GM12875 (cell line): ENCODE data around the gene MIER1.

Experiments used
- H3K4me3 ChIP-seq: one replicate; pipeline ENCODE4 v1.5.1; 2011; ENCODE audit warnings: low read depth, low read length, control low read depth
- TF ChIP-seq, protein P1 (sequence below): IDR thresholded peaks from 2 replicates; pipeline ENCODE4 v1.5.1; 2011; ENCODE audit warnings: low read depth, mild to moderate bottlenecking, control low read depth, inconsistent platforms, low read length, moderate library complexity, borderline replicate concordance; ENCODE audit not compliant: insufficient read depth

The MIER1 gene

DNA sequence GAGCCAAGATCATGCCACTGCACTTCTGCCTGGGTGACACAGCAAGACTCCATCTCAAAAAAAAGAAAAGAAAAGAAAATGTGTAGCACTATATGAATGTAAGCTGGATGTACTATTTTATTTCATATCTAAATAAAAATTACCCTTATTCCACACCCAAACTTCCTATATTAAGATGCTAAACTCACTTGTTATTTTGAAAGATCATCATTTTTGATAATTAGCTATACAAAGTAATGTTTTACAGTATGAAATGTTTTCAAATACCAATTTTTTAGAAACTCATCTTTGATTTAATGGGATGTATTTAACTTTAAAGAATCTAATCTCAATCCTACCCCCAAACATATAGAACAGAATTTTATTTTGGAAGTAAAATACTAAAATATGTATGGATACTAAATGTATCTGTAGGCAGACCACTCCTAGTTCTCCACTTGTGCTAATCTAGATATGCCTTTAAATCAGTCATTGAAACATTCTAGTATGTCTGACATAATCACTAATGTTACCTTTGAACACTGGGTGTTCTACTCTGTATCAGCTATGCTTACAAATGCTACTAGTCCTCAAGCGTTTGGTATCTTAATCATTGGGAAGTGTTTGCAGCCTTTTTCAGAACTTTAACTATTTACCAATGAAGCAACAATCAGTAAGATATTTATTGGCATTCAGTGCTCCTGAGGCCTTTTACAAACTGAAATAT is 12.9 kb downstream of the MIER1 start:
- no peak overlapping the region for H3K4me3 ChIP-seq

DNA sequence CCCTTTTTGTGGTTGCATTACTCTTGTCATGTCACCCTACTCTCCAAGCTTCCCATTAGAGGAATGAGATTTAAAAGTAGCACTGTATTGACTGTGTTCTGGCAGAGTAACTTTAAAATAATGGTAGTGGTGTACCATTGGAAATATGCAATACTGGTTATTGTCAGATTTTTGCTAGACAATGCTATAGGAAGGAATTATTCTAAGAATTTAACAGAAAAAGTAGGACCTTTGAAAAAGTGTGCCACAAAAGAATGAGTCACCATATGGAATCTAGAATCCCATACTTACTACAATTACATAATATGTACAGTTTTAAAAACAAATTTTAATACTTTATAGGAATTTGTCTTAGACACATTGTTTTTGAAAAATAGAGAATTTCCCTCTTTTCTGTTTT is 13.8 kb downstream of the MIER1 start:
- no peak overlapping the region for H3K4me3 ChIP-seq

More for the DNA sequence above, 12.9 kb downstream of the MIER1 start:
- TF ChIP-seq, protein P1, sequence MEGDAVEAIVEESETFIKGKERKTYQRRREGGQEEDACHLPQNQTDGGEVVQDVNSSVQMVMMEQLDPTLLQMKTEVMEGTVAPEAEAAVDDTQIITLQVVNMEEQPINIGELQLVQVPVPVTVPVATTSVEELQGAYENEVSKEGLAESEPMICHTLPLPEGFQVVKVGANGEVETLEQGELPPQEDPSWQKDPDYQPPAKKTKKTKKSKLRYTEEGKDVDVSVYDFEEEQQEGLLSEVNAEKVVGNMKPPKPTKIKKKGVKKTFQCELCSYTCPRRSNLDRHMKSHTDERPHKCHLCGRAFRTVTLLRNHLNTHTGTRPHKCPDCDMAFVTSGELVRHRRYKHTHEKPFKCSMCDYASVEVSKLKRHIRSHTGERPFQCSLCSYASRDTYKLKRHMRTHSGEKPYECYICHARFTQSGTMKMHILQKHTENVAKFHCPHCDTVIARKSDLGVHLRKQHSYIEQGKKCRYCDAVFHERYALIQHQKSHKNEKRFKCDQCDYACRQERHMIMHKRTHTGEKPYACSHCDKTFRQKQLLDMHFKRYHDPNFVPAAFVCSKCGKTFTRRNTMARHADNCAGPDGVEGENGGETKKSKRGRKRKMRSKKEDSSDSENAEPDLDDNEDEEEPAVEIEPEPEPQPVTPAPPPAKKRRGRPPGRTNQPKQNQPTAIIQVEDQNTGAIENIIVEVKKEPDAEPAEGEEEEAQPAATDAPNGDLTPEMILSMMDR: no peak

DNA sequence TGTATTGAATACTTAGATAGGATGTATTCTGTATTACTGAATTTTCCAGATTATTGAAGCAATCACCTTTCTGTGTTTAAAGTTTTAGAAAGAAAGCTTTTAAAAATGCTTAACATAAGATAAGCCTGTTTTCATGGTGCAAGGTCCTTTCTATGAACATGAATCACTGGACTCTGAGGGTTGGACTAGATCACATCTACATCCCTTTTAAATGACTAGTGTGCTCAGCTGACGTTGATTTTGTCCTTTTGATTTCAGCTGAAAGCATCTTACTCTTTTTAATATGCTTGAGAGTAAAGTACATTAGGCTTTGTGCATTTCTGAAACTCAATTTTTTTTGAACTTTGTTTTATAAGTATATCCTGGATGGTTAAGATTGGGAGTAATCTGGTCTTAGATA is 16.2 kb downstream of the MIER1 start:
- H3K4me3 ChIP-seq: no peak overlapping the region
- TF ChIP-seq, protein P1: no peak

More for the DNA sequence above, 13.8 kb downstream of the MIER1 start:
- TF ChIP-seq, protein P1: no peak

DNA sequence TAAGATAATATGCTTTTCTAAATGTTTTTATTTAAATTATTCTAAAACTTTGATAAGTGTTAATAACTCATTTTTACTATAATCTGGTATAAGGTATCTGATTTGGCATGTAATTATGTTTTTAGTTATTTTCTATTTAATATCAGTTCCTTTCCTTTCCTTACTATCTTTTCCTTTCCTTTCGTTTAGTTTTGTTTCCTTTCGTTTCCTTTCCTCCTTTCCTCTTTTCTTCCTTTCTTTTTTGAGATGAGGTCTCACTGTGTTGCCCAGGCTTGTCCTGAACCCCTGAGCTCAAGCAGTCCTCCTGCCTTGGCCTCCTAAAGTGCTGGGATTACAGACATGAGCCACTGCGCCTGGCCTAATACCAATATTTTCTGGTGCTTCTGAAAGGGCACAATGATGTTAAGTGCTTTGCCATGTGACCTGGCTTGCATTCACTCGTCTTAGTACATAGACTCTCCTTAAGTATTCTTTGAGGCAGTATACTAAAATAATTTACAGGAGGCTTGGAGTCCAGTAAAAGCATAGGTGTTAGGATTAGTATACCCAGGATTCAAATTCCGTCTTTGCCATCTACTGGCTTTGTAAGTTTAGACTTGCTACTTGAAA is 18.7 kb downstream of the MIER1 start:
- H3K4me3 ChIP-seq: no peak overlapping the region
- TF ChIP-seq, protein P1: no peak

DNA sequence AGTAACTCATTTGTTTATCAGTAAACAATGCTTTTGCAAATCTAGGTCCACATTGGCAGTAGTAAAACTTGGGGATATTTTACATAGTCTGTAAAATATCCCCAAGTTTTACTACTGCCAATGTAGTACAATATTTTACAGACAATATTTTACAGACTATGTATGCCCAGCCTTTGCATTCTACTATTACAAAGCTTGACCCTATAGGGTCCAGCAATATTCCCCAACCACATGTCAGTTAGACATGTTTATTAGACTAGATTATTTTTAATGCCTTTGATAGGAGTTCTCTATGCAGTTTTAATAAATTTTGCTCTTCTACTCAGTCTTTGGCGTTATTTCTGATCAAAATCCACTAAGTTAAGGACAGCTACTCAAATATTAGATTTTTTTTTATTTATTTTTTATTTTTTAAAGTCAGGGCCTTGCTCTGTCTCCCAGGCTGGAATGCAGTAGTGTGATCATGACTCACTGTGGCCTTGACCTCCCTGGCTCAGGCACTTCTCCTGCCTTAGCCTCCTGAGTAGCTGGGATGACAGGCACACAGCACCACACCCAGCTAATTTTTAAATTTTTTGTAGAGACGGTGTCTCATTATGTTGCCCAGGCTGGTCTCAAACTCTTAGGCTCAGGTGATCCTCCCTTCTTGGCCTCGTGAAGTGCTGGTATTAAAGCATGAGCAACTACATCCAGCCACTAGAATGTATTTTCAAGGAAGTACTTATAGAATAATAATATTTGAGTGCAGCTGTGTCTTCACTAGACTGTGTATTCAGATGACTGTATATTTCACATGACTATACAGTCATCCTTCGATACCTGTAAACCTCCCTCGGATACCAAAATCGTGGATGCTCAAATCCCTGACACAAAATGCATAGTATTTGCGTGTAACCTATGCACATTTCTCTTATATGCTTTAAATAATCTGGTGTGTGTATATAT is 19.8 kb downstream of the MIER1 start:
- TF ChIP-seq, protein P1: no peak
- no peak overlapping the region for H3K4me3 ChIP-seq

DNA sequence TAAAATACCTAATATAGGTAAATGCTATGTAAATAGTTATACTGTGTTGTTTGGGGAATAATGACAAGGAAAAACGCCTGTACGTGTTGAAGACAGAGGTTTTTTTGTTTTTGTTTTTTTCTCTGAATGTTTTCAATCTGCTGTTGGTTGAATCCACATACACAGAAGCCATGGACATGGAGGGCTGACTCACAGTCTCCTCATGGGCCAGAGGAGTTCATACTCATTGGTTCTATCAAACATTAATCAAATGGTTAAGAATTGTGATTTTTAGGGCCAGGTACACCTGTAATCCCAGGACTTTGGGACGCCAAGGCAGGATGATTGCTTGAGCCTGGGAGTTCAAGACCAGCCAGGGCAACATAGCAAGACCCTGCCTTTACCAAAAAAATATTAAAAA is 20.5 kb downstream of the MIER1 start:
- TF ChIP-seq, protein P1: no peak
- no peak overlapping the region for H3K4me3 ChIP-seq
